Measurements from ENCODE around the gene LYPLA2.
"Not testable (repeated sequence)": the region's sequence is repeated elsewhere in the genome, so short reads cannot be mapped to it uniquely, and the experiment has no call there.

LYPLA2 gene

DNA sequence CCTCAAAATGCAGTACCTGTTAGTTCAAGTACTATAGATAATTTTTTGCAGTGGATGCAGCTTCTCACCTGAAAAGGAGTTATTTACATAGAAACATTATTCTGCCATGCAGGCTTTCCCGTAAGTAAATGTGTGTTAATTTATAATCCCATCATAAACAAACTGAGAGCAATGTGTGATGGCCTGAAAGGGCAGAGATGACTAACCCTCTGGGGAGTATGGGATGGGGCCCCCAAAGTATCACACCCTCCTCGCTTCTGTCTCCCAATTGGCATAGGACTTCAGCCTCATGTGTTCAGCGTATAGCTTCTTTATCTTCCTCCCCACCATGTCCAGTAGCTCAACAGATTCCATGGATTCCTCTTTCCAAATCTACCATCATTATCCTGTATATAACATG is 26.7 kb downstream of the LYPLA2 start:
- TF ChIP-seq, protein P1, sequence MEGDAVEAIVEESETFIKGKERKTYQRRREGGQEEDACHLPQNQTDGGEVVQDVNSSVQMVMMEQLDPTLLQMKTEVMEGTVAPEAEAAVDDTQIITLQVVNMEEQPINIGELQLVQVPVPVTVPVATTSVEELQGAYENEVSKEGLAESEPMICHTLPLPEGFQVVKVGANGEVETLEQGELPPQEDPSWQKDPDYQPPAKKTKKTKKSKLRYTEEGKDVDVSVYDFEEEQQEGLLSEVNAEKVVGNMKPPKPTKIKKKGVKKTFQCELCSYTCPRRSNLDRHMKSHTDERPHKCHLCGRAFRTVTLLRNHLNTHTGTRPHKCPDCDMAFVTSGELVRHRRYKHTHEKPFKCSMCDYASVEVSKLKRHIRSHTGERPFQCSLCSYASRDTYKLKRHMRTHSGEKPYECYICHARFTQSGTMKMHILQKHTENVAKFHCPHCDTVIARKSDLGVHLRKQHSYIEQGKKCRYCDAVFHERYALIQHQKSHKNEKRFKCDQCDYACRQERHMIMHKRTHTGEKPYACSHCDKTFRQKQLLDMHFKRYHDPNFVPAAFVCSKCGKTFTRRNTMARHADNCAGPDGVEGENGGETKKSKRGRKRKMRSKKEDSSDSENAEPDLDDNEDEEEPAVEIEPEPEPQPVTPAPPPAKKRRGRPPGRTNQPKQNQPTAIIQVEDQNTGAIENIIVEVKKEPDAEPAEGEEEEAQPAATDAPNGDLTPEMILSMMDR (IDR thresholded peaks at IDR 0.05; ENCODE audit: control insufficient read depth, insufficient read depth, low read depth, low read length, missing control alignments): no peak

DNA sequence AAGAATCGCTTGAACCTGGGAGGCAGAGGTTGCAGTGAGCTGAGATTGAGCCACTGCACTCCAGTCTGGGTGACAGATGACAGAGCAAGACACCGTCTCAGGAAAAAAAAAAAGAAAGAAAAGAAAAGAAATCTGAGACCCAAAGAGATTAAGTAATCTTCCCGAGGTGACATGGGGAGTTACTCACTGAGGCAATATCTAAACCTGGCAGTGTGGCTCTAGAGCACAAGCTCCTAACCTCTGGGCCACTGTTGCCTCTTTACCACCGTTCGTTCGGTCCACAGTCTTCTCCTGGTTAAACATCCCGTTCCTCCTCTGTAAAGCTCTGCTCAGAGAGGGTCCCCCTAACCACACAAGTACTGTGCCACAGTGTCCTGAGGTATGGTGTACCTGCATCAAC is 32.8 kb downstream of the LYPLA2 start:
- TF ChIP-seq, protein P1 (IDR thresholded peaks at IDR 0.05; ENCODE audit: control insufficient read depth, insufficient read depth, low read depth, low read length, missing control alignments): no peak
- no peak overlapping the region for H3K4me3 ChIP-seq (ENCODE audit: control insufficient read depth, low read depth, low read length)
- no peak for DNase-seq (ENCODE audit: low read depth)

More for the DNA sequence above, 26.7 kb downstream of the LYPLA2 start:
- H3K4me3 ChIP-seq (ENCODE audit: control insufficient read depth, low read depth, low read length): no peak overlapping the region
- no peak for DNase-seq (ENCODE audit: low read depth)

DNA sequence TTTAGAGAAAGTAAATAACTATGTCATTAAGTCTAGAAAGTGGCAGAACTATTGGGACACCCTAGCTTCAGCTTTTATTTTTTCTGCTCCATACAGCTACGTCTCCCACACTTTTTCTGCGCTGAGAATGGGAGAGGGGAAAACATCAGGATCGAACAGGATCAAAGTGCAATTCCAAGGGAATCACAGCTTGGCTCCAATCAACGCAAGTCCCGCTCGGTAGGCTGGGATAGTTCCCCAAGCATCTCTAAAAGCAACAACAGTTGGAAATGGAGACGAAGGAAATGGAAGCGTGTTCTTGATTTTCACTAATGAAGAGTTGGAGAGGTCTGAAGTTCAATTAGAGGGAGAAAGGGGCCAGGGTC is 33.7 kb downstream of the LYPLA2 start:
- DNase-seq (ENCODE audit: low read depth): no peak
- TF ChIP-seq, protein P1 (IDR thresholded peaks at IDR 0.05; ENCODE audit: control insufficient read depth, insufficient read depth, low read depth, low read length, missing control alignments): no peak

DNA sequence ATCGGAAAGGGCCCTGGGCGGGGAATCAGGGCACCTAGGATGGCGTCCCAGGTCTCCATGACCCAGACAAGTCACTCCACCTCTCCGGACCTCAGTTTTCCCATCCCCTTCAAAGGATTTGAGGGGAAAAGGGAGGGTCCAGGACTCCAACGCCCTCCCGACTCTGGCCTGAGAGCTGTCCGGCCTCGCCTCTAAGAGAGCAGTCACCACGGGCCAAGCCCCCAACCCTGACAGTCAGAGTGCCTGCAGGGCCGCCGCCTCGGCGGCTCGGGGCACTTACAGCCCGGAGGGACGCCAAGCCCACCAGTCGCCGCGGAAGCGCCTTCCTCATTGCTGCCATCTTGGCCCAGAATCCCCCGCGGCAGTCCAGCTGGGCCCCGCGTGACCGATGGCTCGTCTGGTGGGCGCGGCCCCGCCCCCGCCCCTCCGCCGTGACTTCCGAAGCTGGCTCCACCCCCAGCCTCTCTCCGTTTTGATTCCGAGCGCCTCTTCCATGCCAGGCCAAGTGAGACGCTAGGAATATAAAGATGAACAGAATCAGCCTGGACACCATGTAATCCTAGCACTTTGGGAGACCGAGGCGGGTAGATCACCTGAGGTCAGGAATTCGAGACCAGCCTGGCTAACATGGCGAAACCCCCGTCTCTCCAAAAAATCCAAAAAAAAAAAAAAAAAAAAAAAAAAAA is 34.3 kb downstream of the LYPLA2 start, which contains the start of gene HMGCL:
TSS of gene HMGCL (minus strand) at position 354 of the 686 bp plus-strand sequence. CDS start at position 340, 14 bp downstream.
- DNase-seq (ENCODE audit: low read depth): peak; percentile 42
- peak within 1 kb of the TSS; percentile 92 for H3K4me3 ChIP-seq (ENCODE audit: control insufficient read depth, low read depth, low read length)
- TF ChIP-seq, protein P1 (IDR thresholded peaks at IDR 0.05; ENCODE audit: control insufficient read depth, insufficient read depth, low read depth, low read length, missing control alignments): no peak

More for the DNA sequence above, 33.7 kb downstream of the LYPLA2 start:
- H3K4me3 ChIP-seq (ENCODE audit: control insufficient read depth, low read depth, low read length): peak overlapping the region; percentile 92

DNA sequence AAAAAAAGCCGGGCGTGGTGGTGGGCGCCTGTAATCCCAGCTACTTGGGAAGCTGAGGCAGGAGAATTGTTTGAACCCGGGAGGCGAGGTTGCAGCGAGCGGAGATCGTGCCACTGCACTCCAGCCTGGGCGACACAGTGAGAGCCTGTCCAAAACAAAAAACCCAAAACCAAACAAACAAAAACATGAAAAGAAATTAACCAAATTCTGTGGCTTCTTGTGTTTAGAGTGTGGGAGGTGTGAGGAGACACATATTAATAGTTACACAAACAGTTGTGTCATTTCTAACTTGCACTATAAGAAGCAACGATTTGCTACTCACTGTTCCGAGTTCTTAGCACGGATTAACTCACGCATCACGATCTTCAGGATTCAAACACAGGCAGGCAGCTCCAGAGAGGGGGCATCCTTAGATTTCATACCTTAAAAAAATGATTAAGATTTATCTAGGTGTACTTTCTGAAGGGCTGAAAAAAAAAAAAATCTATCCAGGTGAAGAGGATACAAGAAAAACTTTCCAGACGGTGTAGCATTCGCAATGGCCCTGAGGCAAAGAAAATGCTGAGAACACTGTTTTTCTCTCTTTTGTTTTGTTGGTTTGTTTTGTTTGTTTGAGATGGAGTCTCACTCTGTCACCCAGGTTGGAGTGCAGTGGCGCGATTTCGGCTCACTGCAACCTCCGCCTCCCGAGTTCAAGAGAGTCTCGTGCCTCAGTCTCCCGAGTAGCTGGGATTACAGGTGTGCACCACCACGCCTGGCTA is 35.0 kb downstream of the LYPLA2 start:
- peak overlapping the region; percentile 92 for H3K4me3 ChIP-seq (ENCODE audit: control insufficient read depth, low read depth, low read length)
- no peak for DNase-seq (ENCODE audit: low read depth)
- TF ChIP-seq, protein P1 (IDR thresholded peaks at IDR 0.05; ENCODE audit: control insufficient read depth, insufficient read depth, low read depth, low read length, missing control alignments): no peak

DNA sequence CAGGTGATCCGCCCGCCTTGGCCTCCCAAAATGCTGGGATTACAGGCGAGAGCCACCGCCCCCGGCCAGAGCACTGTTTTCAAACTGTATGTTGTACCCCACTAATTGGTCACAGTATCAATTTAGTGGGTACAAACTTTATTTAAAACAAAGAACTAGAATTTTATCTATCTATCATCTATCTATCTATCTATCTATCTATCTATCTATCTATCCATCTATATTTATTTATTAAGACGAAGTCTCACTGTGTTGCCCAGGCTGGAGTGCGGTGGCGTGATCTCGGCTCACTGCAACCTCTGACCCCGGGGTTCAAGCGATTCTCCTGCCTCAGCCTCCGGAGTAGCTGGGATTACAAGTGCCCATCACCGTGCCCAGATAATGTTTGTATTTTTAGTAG is 35.6 kb downstream of the LYPLA2 start:
- not testable (repeated sequence) for H3K4me3 ChIP-seq (ENCODE audit: control insufficient read depth, low read depth, low read length); DNase-seq (ENCODE audit: low read depth)

DNA sequence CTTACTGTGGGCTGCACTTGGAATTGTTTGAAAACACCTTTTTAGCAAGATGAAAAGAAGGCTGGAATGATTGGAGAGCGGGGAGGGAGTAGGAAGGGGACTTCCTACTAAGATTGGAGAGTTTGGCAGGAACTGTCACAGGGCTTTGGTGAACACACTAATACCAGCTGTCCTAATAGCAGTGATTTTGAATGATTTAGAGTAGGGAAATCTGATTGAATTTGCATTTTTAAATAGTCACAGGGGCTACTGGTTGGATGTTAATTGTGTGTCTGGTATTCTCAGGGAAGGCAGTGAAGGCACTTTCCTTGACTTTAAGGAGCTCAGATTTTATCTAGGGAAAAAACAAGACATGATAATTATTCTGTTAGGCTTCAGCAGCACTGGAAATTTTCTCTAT is 36.8 kb downstream of the LYPLA2 start:
- DNase-seq (ENCODE audit: low read depth): no peak
- TF ChIP-seq, protein P1 (IDR thresholded peaks at IDR 0.05; ENCODE audit: control insufficient read depth, insufficient read depth, low read depth, low read length, missing control alignments): no peak
- no peak overlapping the region for H3K4me3 ChIP-seq (ENCODE audit: control insufficient read depth, low read depth, low read length)

DNA sequence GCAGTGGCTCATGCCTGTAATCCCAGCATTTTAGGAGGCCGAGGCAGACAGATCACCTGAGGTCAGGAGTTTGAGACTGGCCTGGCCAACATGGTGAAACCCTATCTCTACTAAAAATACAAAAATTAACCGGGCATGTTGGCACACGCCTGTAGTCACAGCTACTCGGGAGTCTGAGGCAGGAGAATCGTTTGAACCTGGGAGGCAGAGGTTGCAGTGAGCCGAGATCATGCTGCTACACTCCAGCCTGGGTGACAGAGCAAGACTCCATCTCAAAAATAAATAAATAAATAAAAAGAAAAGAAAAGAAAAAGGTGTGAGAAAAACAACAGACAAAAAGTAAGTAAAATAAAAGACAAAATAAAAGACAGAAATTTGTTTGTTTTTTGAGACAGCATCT is 43.2 kb downstream of the LYPLA2 start:
- H3K4me3 ChIP-seq (ENCODE audit: control insufficient read depth, low read depth, low read length); DNase-seq (ENCODE audit: low read depth): not testable (repeated sequence)
